Type B pancreatic cell (in vitro differentiated cells): Measurements from ENCODE around the gene TMEM223. TPM values are rescaled to one million over a fixed set of nuclear protein-coding genes. Genes with fewer than 3 reads are reported as not detected.
A peak's percentile ranks its signal among the peaks of the same experiment; 100 is the strongest.

Experiments
- DNase-seq: peaks from one replicate; pipeline ENCODE4 v3.0.0; 2021; ENCODE audit warnings: mixed read lengths; ENCODE audit not compliant: unreplicated experiment; ENCODE audit errors: extremely low spot score
- H3K27ac Mint-ChIP-seq: 2 replicates; pipeline ENCODE4 v1.8.0; 2021; ENCODE audit warnings: mild to moderate bottlenecking, mixed read lengths
- H3K27me3 Mint-ChIP-seq: 2 replicates; pipeline ENCODE4 v1.8.0; 2021; ENCODE audit warnings: mixed read lengths
- H3K36me3 Mint-ChIP-seq: 2 replicates; pipeline ENCODE4 v1.8.0; 2021; ENCODE audit warnings: mixed read lengths
- H3K4me1 Mint-ChIP-seq: one replicate; pipeline ENCODE4 v1.8.0; 2021; ENCODE audit warnings: mixed read lengths; ENCODE audit not compliant: unreplicated experiment
- H3K4me3 Mint-ChIP-seq: 2 replicates; pipeline ENCODE4 v1.8.0; 2021; ENCODE audit warnings: mild to moderate bottlenecking, mixed read lengths
- H3K9me3 Mint-ChIP-seq: 2 replicates; pipeline ENCODE4 v1.8.0; 2021; ENCODE audit warnings: mixed read lengths
- CTCF ChIP-seq: fragments of 200-600 bp; sonication (generic); conservative IDR thresholded peaks from 2 replicates; pipeline ENCODE4 v1.5.0; 2021; ENCODE audit warnings: antibody characterized with exemption, mild to moderate bottlenecking
- total RNA-seq: library from RNA; stranded (reverse); gene quantifications from 2 replicates; pipeline ENCODE4 v1.2.1, GENCODE V29; 2021; ENCODE audit warnings: low replicate concordance

Gene TMEM223
- total RNA-seq, 1 donor from 2014 or later = 21.9 TPM

GRCh38 chr11:62782753-62783152 is 9.1 kb downstream of the TMEM223 start:
- Mint-ChIP-seq H3K4me3 (no peak overlapping the region), H3K27me3 (no peaks in the 10 kb centered on the region), H3K9me3 (no peaks in the 10 kb centered on the region), H3K36me3 (peaks cover 6% of the 10 kb centered on the region), H3K27ac (no peak overlapping the region), H3K4me1 (peaks cover 2% of the 10 kb centered on the region)
- no peak for TF ChIP-seq CTCF
- no peak for DNase-seq

DNA sequence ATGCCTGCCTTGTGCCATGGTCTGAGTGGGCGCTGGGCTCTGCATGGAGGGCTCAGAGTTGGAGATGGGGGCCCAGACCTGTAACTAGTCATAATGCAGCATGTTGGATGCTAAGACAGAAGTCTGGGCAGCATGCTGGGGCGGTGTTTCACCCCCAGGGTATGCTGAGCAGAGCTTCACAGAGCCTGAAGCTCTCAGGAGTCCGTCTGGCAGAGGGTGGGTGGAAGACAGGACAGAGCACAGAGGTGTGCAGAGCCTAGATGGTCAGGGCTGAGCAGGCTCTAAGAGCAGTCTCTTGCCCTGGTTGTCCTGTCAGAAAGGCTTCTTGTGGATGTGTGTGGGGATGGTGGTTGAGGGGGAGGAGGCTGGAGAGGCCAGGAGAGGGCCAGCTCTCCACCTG is 13.4 kb downstream of the TMEM223 start:
- no peaks in the 10 kb centered on the region for H3K9me3 Mint-ChIP-seq
- H3K4me1 Mint-ChIP-seq = no peaks in the 10 kb centered on the region
- peak overlapping the region; percentile 25 for H3K27ac Mint-ChIP-seq
- H3K4me3 Mint-ChIP-seq = no peak overlapping the region
- TF ChIP-seq CTCF = no peak
- H3K27me3 Mint-ChIP-seq = no peaks in the 10 kb centered on the region
- DNase-seq = no peak
- peaks cover 18% of the 10 kb centered on the region for H3K36me3 Mint-ChIP-seq

DNA sequence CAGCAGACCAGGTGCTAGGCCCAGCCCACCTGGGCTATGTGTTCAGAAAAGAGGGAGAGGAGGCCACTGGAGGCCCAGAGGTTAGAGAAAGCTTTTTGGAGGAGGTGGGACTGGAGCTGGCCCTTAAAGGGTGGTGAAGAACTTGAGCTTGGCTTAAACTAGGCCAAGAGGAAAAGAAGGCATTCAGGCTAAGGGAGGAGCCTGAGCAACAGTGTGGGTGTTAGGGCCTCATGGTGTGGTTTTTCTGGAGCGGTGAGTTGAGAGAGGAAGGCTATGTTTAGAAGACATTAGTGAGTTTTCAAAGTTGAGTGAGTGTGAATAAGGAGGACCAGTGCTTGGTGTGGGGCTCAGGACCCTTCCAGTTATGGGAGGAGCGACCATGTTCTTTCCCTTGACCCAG is 14.4 kb downstream of the TMEM223 start:
- H3K9me3 Mint-ChIP-seq = no peaks in the 10 kb centered on the region
- H3K27ac Mint-ChIP-seq = no peak overlapping the region
- no peaks in the 10 kb centered on the region for H3K27me3 Mint-ChIP-seq
- H3K4me3 Mint-ChIP-seq = no peak overlapping the region
- H3K36me3 Mint-ChIP-seq = peaks cover 12% of the 10 kb centered on the region
- DNase-seq = no peak
- TF ChIP-seq CTCF = no peak
- H3K4me1 Mint-ChIP-seq = no peaks in the 10 kb centered on the region

DNA sequence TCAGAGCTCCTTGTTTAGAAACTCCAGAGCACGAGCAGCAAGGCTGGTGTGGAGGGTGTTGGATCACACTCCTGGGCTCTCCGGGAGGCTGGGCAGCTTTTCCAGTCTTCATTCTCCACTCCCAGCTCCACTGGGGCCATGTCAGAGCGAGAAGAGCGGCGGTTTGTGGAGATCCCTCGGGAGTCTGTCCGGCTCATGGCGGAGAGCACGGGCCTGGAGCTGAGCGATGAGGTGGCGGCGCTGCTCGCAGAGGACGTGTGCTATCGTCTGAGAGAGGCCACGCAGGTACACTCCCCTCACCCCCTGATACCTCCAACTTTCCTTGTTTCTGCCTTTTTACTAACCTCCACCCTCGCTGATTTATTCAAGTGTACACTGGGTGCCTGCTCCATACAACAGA is 16.2 kb downstream of the TMEM223 start:
- Mint-ChIP-seq H3K4me1 (peaks cover 6% of the 10 kb centered on the region), H3K27ac (no peak overlapping the region), H3K9me3 (no peaks in the 10 kb centered on the region), H3K4me3 (no peak overlapping the region), H3K36me3 (peaks cover 12% of the 10 kb centered on the region), H3K27me3 (no peaks in the 10 kb centered on the region)
- no peak for DNase-seq
- TF ChIP-seq CTCF = no peak

GRCh38 chr11:62774407-62774806 is 17.4 kb downstream of the TMEM223 start:
- TF ChIP-seq CTCF = no peak
- no peaks in the 10 kb centered on the region for H3K9me3 Mint-ChIP-seq
- peaks cover 12% of the 10 kb centered on the region for H3K36me3 Mint-ChIP-seq
- no peak overlapping the region for H3K4me3 Mint-ChIP-seq
- DNase-seq = no peak
- H3K27me3 Mint-ChIP-seq = no peaks in the 10 kb centered on the region
- H3K4me1 Mint-ChIP-seq = peaks cover 17% of the 10 kb centered on the region
- no peak overlapping the region for H3K27ac Mint-ChIP-seq
